Activated CD4-positive, alpha-beta memory T cell treated with anti-CD3 and anti-CD28 coated beads, Interleukin-2, amount 10 ng/mL, durations not matched to agents 7 days and 5 days (primary cell): ENCODE measurements around the gene PLK5. TPM values are rescaled to one million over a fixed set of nuclear protein-coding genes. Genes with fewer than 3 reads are reported as not detected.
"Not testable (repeated sequence)": the region's sequence is repeated elsewhere in the genome, so short reads cannot be mapped to it uniquely, and the experiment has no call there.

Experiments used
- CTCF ChIA-PET: fragments of 350-600 bp; sonication (Branson Sonifier 250); formaldehyde crosslinking; loops from one replicate; lab custom pipeline; 2021; ENCODE audit warnings: antibody characterized with exemption, inconsistent platforms; lab: Charles Lee
- POLR2A ChIA-PET: fragments of 350-600 bp; sonication (Branson Sonifier 250); formaldehyde crosslinking; loops from one replicate; lab custom pipeline; 2021; ENCODE audit warnings: antibody characterized with exemption; lab: Charles Lee
- DNase-seq: peaks from one replicate; pipeline ENCODE4 v3.0.0-alpha.2; 2020
- H3K27ac Mint-ChIP-seq: one replicate; pipeline ENCODE4 v1.8.0; 2021; ENCODE audit warnings: mild to moderate bottlenecking, mixed read lengths
- H3K27me3 Mint-ChIP-seq: one replicate; pipeline ENCODE4 v1.8.0; 2021; ENCODE audit warnings: mixed read lengths
- H3K36me3 Mint-ChIP-seq: one replicate; pipeline ENCODE4 v1.8.0; 2021; ENCODE audit warnings: low read depth, mixed read lengths
- H3K4me1 Mint-ChIP-seq: one replicate; pipeline ENCODE4 v1.8.0; 2021; ENCODE audit warnings: mixed read lengths
- H3K4me3 Mint-ChIP-seq: one replicate; pipeline ENCODE4 v1.8.0; 2021; ENCODE audit warnings: mild to moderate bottlenecking, mixed read lengths
- H3K9me3 Mint-ChIP-seq: one replicate; pipeline ENCODE4 v1.8.0; 2021; ENCODE audit warnings: mixed read lengths
- total RNA-seq, 2 experiments: library from RNA; stranded (reverse); gene quantifications; one replicate each; pipeline ENCODE4 v1.2.3, GENCODE V29; 2021

PLK5 gene
- total RNA-seq, 2 experiments from 2014 or later: not detected

- CTCF ChIA-PET: no interaction called here
- peaks cover 4% of the 10 kb centered on the region for H3K4me1 Mint-ChIP-seq
Measured at GRCh38 chr19:1528596-1529429, 4.9 kb downstream of the PLK5 start.

GRCh38 chr19:1529430-1529816 is 5.5 kb downstream of the PLK5 start:
- Mint-ChIP-seq H3K9me3 (no peaks in the 10 kb centered on the region), H3K27me3 (peaks cover 15% of the 10 kb centered on the region), H3K27ac (no peak overlapping the region), H3K36me3 (peaks cover 2% of the 10 kb centered on the region), H3K4me3 (no peak overlapping the region), H3K4me1 (peaks cover 3% of the 10 kb centered on the region)
- DNase-seq: no peak
- POLR2A ChIA-PET: no interaction called here
- CTCF ChIA-PET: no interaction called here

More at GRCh38 chr19:1528596-1529429, 4.9 kb downstream of the PLK5 start:
- no peaks in the 10 kb centered on the region for H3K9me3 Mint-ChIP-seq
- H3K4me3 Mint-ChIP-seq: no peak overlapping the region
- DNase-seq: no peak
- no peak overlapping the region for H3K27ac Mint-ChIP-seq
- POLR2A ChIA-PET: no interaction called here
- peaks cover 3% of the 10 kb centered on the region for H3K36me3 Mint-ChIP-seq
- peaks cover 17% of the 10 kb centered on the region for H3K27me3 Mint-ChIP-seq

- POLR2A ChIA-PET, DNase-seq: not testable (repeated sequence)
Measured at GRCh38 chr19:1530856-1531255, 7.0 kb downstream of the PLK5 start.

GRCh38 chr19:1531587-1531986 is 7.7 kb downstream of the PLK5 start:
- no peak overlapping the region for H3K4me3 Mint-ChIP-seq
- H3K4me1 Mint-ChIP-seq: no peaks in the 10 kb centered on the region
- H3K27me3 Mint-ChIP-seq: no peaks in the 10 kb centered on the region
- DNase-seq: no peak
- H3K36me3 Mint-ChIP-seq: no peaks in the 10 kb centered on the region
- no peak overlapping the region for H3K27ac Mint-ChIP-seq
- POLR2A ChIA-PET: no interaction called here
- CTCF ChIA-PET: no interaction called here
- H3K9me3 Mint-ChIP-seq: no peaks in the 10 kb centered on the region

More at GRCh38 chr19:1530856-1531255, 7.0 kb downstream of the PLK5 start:
- H3K27ac Mint-ChIP-seq, H3K36me3 Mint-ChIP-seq, H3K9me3 Mint-ChIP-seq, H3K4me1 Mint-ChIP-seq, CTCF ChIA-PET, H3K4me3 Mint-ChIP-seq, H3K27me3 Mint-ChIP-seq: not testable (repeated sequence)

- no peak for DNase-seq
- Mint-ChIP-seq H3K27me3 (no peaks in the 10 kb centered on the region), H3K4me3 (no peak overlapping the region), H3K9me3 (no peaks in the 10 kb centered on the region), H3K36me3 (no peaks in the 10 kb centered on the region), H3K4me1 (no peaks in the 10 kb centered on the region), H3K27ac (no peak overlapping the region)
- ChIA-PET CTCF (no interaction called here), POLR2A (no interaction called here)
Measured at GRCh38 chr19:1532003-1532402, 8.1 kb downstream of the PLK5 start.

GRCh38 chr19:1533510-1534150 is 9.8 kb downstream of the PLK5 start:
- H3K27me3 Mint-ChIP-seq: no peaks in the 10 kb centered on the region
- DNase-seq: no peak
- no peaks in the 10 kb centered on the region for H3K36me3 Mint-ChIP-seq
- H3K4me3 Mint-ChIP-seq: no peak overlapping the region
- H3K27ac Mint-ChIP-seq: no peak overlapping the region
- H3K9me3 Mint-ChIP-seq: no peaks in the 10 kb centered on the region
- POLR2A ChIA-PET: no interaction called here
- CTCF ChIA-PET: no interaction called here
- no peaks in the 10 kb centered on the region for H3K4me1 Mint-ChIP-seq

GRCh38 chr19:1534972-1535371 is 11.1 kb downstream of the PLK5 start:
- H3K36me3 Mint-ChIP-seq: no peaks in the 10 kb centered on the region
- POLR2A ChIA-PET: no interaction called here
- no peak overlapping the region for H3K4me3 Mint-ChIP-seq

GRCh38 chr19:1535699-1536098 is 11.8 kb downstream of the PLK5 start:
- H3K27me3 Mint-ChIP-seq, H3K4me1 Mint-ChIP-seq, H3K36me3 Mint-ChIP-seq, H3K9me3 Mint-ChIP-seq, DNase-seq, CTCF ChIA-PET, H3K4me3 Mint-ChIP-seq, POLR2A ChIA-PET, H3K27ac Mint-ChIP-seq: not testable (repeated sequence)

More at GRCh38 chr19:1534972-1535371, 11.1 kb downstream of the PLK5 start:
- no peak for DNase-seq
- no peak overlapping the region for H3K27ac Mint-ChIP-seq
- no peaks in the 10 kb centered on the region for H3K4me1 Mint-ChIP-seq
- no peaks in the 10 kb centered on the region for H3K9me3 Mint-ChIP-seq
- CTCF ChIA-PET: no interaction called here
- no peaks in the 10 kb centered on the region for H3K27me3 Mint-ChIP-seq

GRCh38 chr19:1538978-1539377 is 15.1 kb downstream of the PLK5 start:
- H3K4me3 Mint-ChIP-seq: no peak overlapping the region
- H3K27ac Mint-ChIP-seq: no peak overlapping the region
- no peak for DNase-seq
- POLR2A ChIA-PET: no interaction called here
- H3K27me3 Mint-ChIP-seq: peaks cover 13% of the 10 kb centered on the region
- CTCF ChIA-PET: no interaction called here
- no peaks in the 10 kb centered on the region for H3K4me1 Mint-ChIP-seq
- no peaks in the 10 kb centered on the region for H3K36me3 Mint-ChIP-seq
- no peaks in the 10 kb centered on the region for H3K9me3 Mint-ChIP-seq

GRCh38 chr19:1539749-1540148 is 15.9 kb downstream of the PLK5 start:
- CTCF ChIA-PET: interaction anchor here (0.9 kb wide), 1 partner anchor 25 kb away, joined by 3 read pairs; no protein-coding TSS in a partner anchor
- H3K36me3 Mint-ChIP-seq, DNase-seq, H3K4me3 Mint-ChIP-seq, H3K27ac Mint-ChIP-seq, H3K4me1 Mint-ChIP-seq, H3K9me3 Mint-ChIP-seq, POLR2A ChIA-PET: not testable (repeated sequence)
- H3K27me3 Mint-ChIP-seq: peaks cover 13% of the 10 kb centered on the region

GRCh38 chr19:1540365-1540925 is 16.6 kb downstream of the PLK5 start:
- Mint-ChIP-seq H3K9me3 (no peaks in the 10 kb centered on the region), H3K27ac (no peak overlapping the region), H3K36me3 (no peaks in the 10 kb centered on the region), H3K27me3 (peaks cover 13% of the 10 kb centered on the region), H3K4me3 (no peak overlapping the region), H3K4me1 (no peaks in the 10 kb centered on the region)
- ChIA-PET POLR2A (no interaction called here), CTCF (interaction anchor here (0.9 kb wide), 1 partner anchor 26 kb away, joined by 3 read pairs; no protein-coding TSS in a partner anchor)
- no peak for DNase-seq

- no peak for DNase-seq
- H3K4me1 Mint-ChIP-seq: peaks cover 4% of the 10 kb centered on the region
- peaks cover 14% of the 10 kb centered on the region for H3K27me3 Mint-ChIP-seq
- no peaks in the 10 kb centered on the region for H3K9me3 Mint-ChIP-seq
- no peak overlapping the region for H3K4me3 Mint-ChIP-seq
- no peak overlapping the region for H3K27ac Mint-ChIP-seq
- ChIA-PET CTCF (no interaction called here), POLR2A (no interaction called here)
- H3K36me3 Mint-ChIP-seq: no peaks in the 10 kb centered on the region
Measured at GRCh38 chr19:1549332-1549945, 25.6 kb downstream of the PLK5 start.
